HL-60 (cell line): Measurements from ENCODE around the gene TOMM22.

Experiments
- DNase-seq, 2 experiments: peaks; one replicate each; pipeline ENCODE4 v3.0.0-alpha.2; 2010 to 2020; ENCODE audit warnings: low read depth in 1 of 2, low spot score in 1 of 2
- H3K27ac ChIP-seq: fragments of 250-450 bp; sonication (Bioruptor Pico); replicated peaks from 2 replicates; pipeline ENCODE4 v1.5.1; 2020; ENCODE audit warnings: mild to moderate bottlenecking, moderate library complexity
- H3K27me3 ChIP-seq: fragments of 250-450 bp; sonication (Bioruptor Pico); 2 replicates; pipeline ENCODE4 v1.5.1; 2021; ENCODE audit warnings: mild to moderate bottlenecking, moderate library complexity; ENCODE audit not compliant: insufficient read depth, poor library complexity, severe bottlenecking
- H3K4me3 ChIP-seq: replicated peaks from 2 replicates; pipeline ENCODE4 v1.5.1; 2011; ENCODE audit warnings: mild to moderate bottlenecking, control low read depth, low read length; ENCODE audit not compliant: insufficient read depth
- CTCF ChIP-seq: IDR thresholded peaks from one replicate; pipeline ENCODE4 v1.5.1; 2011; ENCODE audit warnings: low read length, control low read depth, inconsistent platforms; ENCODE audit not compliant: insufficient read depth
- GABPA ChIP-seq: IDR thresholded peaks from 2 replicates; pipeline ENCODE4 v1.6.1; 2012; ENCODE audit warnings: low read depth
- POLR2AphosphoS5 ChIP-seq: IDR thresholded peaks from 2 replicates; pipeline ENCODE4 v1.6.1; 2012; ENCODE audit warnings: low read depth
- REST ChIP-seq: IDR thresholded peaks from 2 replicates; pipeline ENCODE4 v1.6.1; 2012; ENCODE audit warnings: low read depth; ENCODE audit not compliant: insufficient replicate concordance
- SPI1 ChIP-seq: IDR thresholded peaks from 2 replicates; pipeline ENCODE4 v1.6.1; 2012; ENCODE audit warnings: low read depth, mild to moderate bottlenecking, borderline replicate concordance

The TOMM22 gene

GRCh38 chr22:38729946-38730345 is 48.2 kb downstream of the TOMM22 start:
- Histone ChIP-seq H3K4me3 (no peak overlapping the region), H3K27me3 (no peaks in the 10 kb centered on the region), H3K27ac (no peak overlapping the region)
- TF ChIP-seq POLR2AphosphoS5 (no peak), GABPA (no peak), CTCF (no peak)
- no peak for DNase-seq

GRCh38 chr22:38730411-38730871 is 48.7 kb downstream of the TOMM22 start:
- TF ChIP-seq POLR2AphosphoS5 = no peak
- TF ChIP-seq GABPA = no peak
- TF ChIP-seq SPI1 = no peak
- no peak for TF ChIP-seq CTCF
- no peak for TF ChIP-seq REST
- Histone ChIP-seq H3K4me3 (no peak overlapping the region), H3K27ac (no peak overlapping the region), H3K27me3 (no peaks in the 10 kb centered on the region)
- no peak for DNase-seq

GRCh38 chr22:38731703-38732161 is 50.0 kb downstream of the TOMM22 start:
- no peak for DNase-seq
- no peak overlapping the region for H3K27ac ChIP-seq
- no peaks in the 10 kb centered on the region for H3K27me3 ChIP-seq
- no peak overlapping the region for H3K4me3 ChIP-seq
- TF ChIP-seq GABPA (no peak), SPI1 (no peak), CTCF (no peak), REST (no peak), POLR2AphosphoS5 (no peak)

GRCh38 chr22:38732251-38732815 is 50.6 kb downstream of the TOMM22 start:
- TF ChIP-seq GABPA (no peak), POLR2AphosphoS5 (no peak; the same call in 1 of the 2 replicates), CTCF (no peak), SPI1 (no peak), REST (no peak)

More at GRCh38 chr22:38732251-38732815, 50.6 kb downstream of the TOMM22 start:
- Histone ChIP-seq H3K4me3 (no peak overlapping the region), H3K27me3 (no peaks in the 10 kb centered on the region), H3K27ac (no peak overlapping the region)
- DNase-seq = no peak
